ENCODE measurements around the gene MTPN. TPM values are rescaled to one million over a fixed set of nuclear protein-coding genes. Genes with fewer than 3 reads are reported as not detected.

The MTPN gene
- total RNA-seq, 2 donors from 2014 or later, result 104 to 193 TPM

DNA sequence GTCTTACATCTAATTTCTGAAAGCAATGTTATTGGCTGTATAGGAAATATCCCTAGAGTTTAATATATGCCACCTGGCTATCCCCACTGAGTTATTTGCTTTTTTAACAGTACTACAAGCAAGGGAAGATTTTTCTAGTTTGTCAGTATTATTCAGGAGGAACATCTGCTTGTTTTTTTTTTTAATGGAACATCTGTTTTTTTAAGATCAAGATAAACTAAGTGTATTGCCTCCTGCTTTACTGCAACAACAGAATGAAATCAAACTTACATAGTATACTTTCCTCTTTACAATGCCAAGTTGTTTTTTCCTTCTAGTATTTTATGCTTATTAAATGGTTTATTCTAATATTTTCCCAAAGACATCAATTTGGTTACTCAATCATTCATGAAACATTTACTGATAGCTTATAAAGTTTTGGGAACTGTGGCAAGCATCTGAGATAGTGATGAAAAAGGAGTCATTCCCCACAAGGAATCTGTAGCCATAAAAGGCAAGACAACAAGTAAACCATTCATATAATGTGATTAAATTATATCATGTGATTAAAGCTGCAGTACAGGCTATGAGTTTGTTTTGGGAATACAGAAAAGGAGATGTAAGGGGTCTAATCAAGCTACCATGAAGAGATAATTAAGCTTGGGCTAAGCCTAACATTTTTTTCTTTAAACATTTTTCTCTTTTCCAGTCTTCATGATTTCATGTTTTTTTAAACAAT is 17.4 kb downstream of the MTPN start:
- no peak for DNase-seq
- no peak for ATAC-seq
- no peak overlapping the region for H3K4me3 Mint-ChIP-seq
- peaks cover 5% of the 10 kb centered on the region for H3K36me3 Mint-ChIP-seq (ENCODE audit: low read depth)
- H3K27me3 Mint-ChIP-seq, result no peaks in the 10 kb centered on the region
- peak overlapping the region; percentile 34 for H3K27ac Mint-ChIP-seq
- peaks cover 52% of the 10 kb centered on the region for H3K4me1 Mint-ChIP-seq
- no peaks in the 10 kb centered on the region for H3K9me3 ChIP-seq (ENCODE audit: control insufficient read depth, low read length, poor library complexity, severe bottlenecking)

DNA sequence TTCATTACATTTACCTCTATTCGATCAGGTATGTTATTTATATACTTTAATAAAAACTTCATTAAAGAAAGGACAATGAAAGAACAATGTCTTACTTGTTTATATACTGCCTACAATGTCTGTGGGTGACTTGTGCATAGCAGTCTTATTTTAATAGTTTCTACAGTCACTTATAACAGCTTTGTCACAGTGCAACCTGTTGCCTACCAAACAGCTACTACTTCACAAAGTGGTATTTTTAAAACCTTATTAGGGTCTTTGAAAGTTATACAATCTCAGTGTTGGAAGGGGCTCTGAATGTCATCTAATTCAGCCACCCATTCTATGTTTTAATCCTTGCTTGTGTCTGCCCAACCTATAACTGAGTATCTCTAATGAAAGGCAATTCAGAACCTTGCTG is 19.0 kb downstream of the MTPN start:
- no peak overlapping the region for H3K27ac Mint-ChIP-seq
- DNase-seq (no peak), ATAC-seq (no peak)
- H3K36me3 Mint-ChIP-seq (ENCODE audit: low read depth), result peaks cover 5% of the 10 kb centered on the region
- no peaks in the 10 kb centered on the region for H3K27me3 Mint-ChIP-seq
- H3K4me1 Mint-ChIP-seq, result peaks cover 47% of the 10 kb centered on the region
- H3K9me3 ChIP-seq (ENCODE audit: control insufficient read depth, low read length, poor library complexity, severe bottlenecking), result no peaks in the 10 kb centered on the region
- no peak overlapping the region for H3K4me3 Mint-ChIP-seq

DNA sequence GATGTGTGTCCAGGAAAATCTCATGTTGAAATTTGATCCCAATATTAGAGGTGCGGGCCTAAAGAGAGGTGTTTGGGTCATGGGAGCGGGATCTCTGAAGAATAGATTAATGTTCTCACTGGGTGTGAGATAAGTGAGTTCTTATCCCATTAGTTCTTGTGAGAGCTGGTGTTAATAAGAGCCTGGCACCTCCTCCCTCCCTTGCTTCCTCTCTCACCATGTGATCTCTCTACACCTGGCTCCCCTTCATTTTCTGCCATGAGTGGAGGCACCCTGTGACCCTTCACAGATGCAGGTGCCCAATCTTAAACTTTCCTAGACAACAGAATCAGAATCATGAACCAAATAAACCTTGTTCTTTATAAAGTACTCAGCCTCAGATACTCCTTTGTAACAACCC is 19.5 kb downstream of the MTPN start:
- Mint-ChIP-seq H3K4me3 (no peak overlapping the region), H3K36me3 (ENCODE audit: low read depth) (peaks cover 5% of the 10 kb centered on the region), H3K4me1 (peaks cover 47% of the 10 kb centered on the region), H3K27ac (peak overlapping the region; percentile 14), H3K27me3 (no peaks in the 10 kb centered on the region)
- ATAC-seq, result no peak
- no peak for DNase-seq
- H3K9me3 ChIP-seq (ENCODE audit: control insufficient read depth, low read length, poor library complexity, severe bottlenecking), result no peaks in the 10 kb centered on the region

GRCh38 chr7:135956393-135956792 is 20.8 kb downstream of the MTPN start:
- DNase-seq (no peak), ATAC-seq (no peak)
- Mint-ChIP-seq H3K27ac (no peak overlapping the region), H3K4me3 (no peak overlapping the region), H3K4me1 (peaks cover 44% of the 10 kb centered on the region), H3K36me3 (ENCODE audit: low read depth) (peaks cover 5% of the 10 kb centered on the region), H3K27me3 (no peaks in the 10 kb centered on the region)
- H3K9me3 ChIP-seq (ENCODE audit: control insufficient read depth, low read length, poor library complexity, severe bottlenecking), result no peaks in the 10 kb centered on the region

GRCh38 chr7:135950972-135951371 is 26.2 kb downstream of the MTPN start:
- Mint-ChIP-seq H3K27me3 (no peaks in the 10 kb centered on the region), H3K4me3 (no peak overlapping the region), H3K4me1 (peaks cover 42% of the 10 kb centered on the region), H3K36me3 (ENCODE audit: low read depth) (peaks cover 6% of the 10 kb centered on the region), H3K27ac (peak overlapping the region; percentile 83)
- no peaks in the 10 kb centered on the region for H3K9me3 ChIP-seq (ENCODE audit: control insufficient read depth, low read length, poor library complexity, severe bottlenecking)
- ATAC-seq (no peak), DNase-seq (no peak)

GRCh38 chr7:135950429-135950828 is 26.7 kb downstream of the MTPN start:
- no peaks in the 10 kb centered on the region for H3K9me3 ChIP-seq (ENCODE audit: control insufficient read depth, low read length, poor library complexity, severe bottlenecking)
- peak overlapping the region; percentile 83 for H3K27ac Mint-ChIP-seq
- H3K4me3 Mint-ChIP-seq, result no peak overlapping the region
- H3K36me3 Mint-ChIP-seq (ENCODE audit: low read depth), result peaks cover 6% of the 10 kb centered on the region
- ATAC-seq, result no peak
- no peaks in the 10 kb centered on the region for H3K27me3 Mint-ChIP-seq
- DNase-seq, result no peak
- peaks cover 38% of the 10 kb centered on the region for H3K4me1 Mint-ChIP-seq

DNA sequence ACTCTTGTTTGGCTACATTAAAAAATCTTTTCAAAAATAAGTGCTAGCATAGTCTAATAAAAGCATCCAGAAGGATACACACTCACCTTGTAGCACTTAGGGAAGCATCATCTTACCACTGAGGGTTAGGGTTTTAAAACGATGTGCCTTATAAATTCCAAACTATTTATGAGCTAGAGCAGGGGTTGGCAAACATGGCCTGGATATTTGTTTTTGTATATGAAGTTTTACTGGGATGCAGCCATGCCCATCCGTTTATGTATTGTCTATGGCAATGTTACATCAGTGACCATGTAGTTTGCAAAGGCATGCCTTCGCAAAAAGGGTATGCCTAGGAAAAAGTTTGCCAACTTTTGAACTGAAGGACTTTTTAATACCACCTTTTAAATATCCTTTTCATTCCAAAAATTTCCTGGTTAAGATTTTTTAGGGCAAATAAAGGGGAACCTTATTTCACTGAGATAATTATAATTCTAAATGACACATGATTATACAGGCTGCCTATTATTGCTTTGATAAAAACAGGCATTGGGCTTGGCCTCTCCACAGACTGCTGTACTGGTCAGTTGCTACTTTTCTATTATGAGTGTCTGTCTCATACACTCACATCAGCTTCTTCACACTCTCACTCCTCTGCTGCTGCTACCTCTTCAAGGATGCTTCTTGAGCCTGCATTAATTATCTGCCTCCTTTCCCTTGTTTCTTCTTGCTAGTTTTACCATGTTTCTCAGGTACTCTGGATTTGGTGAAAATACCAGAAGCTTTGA is 30.7 kb downstream of the MTPN start:
- H3K9me3 ChIP-seq (ENCODE audit: control insufficient read depth, low read length, poor library complexity, severe bottlenecking), result no peaks in the 10 kb centered on the region
- Mint-ChIP-seq H3K36me3 (ENCODE audit: low read depth) (peaks cover 6% of the 10 kb centered on the region), H3K27me3 (no peaks in the 10 kb centered on the region), H3K4me3 (no peak overlapping the region), H3K27ac (no peak overlapping the region), H3K4me1 (peaks cover 26% of the 10 kb centered on the region)
- ATAC-seq (no peak), DNase-seq (no peak)

GRCh38 chr7:135944753-135945152 is 32.4 kb downstream of the MTPN start:
- H3K36me3 Mint-ChIP-seq (ENCODE audit: low read depth), result peaks cover 6% of the 10 kb centered on the region
- ATAC-seq (no peak), DNase-seq (no peak)
- no peaks in the 10 kb centered on the region for H3K27me3 Mint-ChIP-seq
- H3K4me3 Mint-ChIP-seq, result no peak overlapping the region
- H3K9me3 ChIP-seq (ENCODE audit: control insufficient read depth, low read length, poor library complexity, severe bottlenecking), result no peaks in the 10 kb centered on the region
- peaks cover 23% of the 10 kb centered on the region for H3K4me1 Mint-ChIP-seq
- no peak overlapping the region for H3K27ac Mint-ChIP-seq

GRCh38 chr7:135943134-135943879 is 33.9 kb downstream of the MTPN start:
- Mint-ChIP-seq H3K27ac (no peak overlapping the region), H3K36me3 (ENCODE audit: low read depth) (peaks cover 6% of the 10 kb centered on the region), H3K4me1 (peaks cover 29% of the 10 kb centered on the region), H3K4me3 (no peak overlapping the region), H3K27me3 (no peaks in the 10 kb centered on the region)
- DNase-seq (no peak), ATAC-seq (no peak)
- no peaks in the 10 kb centered on the region for H3K9me3 ChIP-seq (ENCODE audit: control insufficient read depth, low read length, poor library complexity, severe bottlenecking)

GRCh38 chr7:135942614-135943013 is 34.5 kb downstream of the MTPN start:
- no peaks in the 10 kb centered on the region for H3K27me3 Mint-ChIP-seq
- H3K4me1 Mint-ChIP-seq, result peaks cover 33% of the 10 kb centered on the region
- no peak overlapping the region for H3K4me3 Mint-ChIP-seq
- no peaks in the 10 kb centered on the region for H3K9me3 ChIP-seq (ENCODE audit: control insufficient read depth, low read length, poor library complexity, severe bottlenecking)
- ATAC-seq (no peak), DNase-seq (no peak)
- H3K27ac Mint-ChIP-seq, result no peak overlapping the region
- H3K36me3 Mint-ChIP-seq (ENCODE audit: low read depth), result peaks cover 6% of the 10 kb centered on the region

DNA sequence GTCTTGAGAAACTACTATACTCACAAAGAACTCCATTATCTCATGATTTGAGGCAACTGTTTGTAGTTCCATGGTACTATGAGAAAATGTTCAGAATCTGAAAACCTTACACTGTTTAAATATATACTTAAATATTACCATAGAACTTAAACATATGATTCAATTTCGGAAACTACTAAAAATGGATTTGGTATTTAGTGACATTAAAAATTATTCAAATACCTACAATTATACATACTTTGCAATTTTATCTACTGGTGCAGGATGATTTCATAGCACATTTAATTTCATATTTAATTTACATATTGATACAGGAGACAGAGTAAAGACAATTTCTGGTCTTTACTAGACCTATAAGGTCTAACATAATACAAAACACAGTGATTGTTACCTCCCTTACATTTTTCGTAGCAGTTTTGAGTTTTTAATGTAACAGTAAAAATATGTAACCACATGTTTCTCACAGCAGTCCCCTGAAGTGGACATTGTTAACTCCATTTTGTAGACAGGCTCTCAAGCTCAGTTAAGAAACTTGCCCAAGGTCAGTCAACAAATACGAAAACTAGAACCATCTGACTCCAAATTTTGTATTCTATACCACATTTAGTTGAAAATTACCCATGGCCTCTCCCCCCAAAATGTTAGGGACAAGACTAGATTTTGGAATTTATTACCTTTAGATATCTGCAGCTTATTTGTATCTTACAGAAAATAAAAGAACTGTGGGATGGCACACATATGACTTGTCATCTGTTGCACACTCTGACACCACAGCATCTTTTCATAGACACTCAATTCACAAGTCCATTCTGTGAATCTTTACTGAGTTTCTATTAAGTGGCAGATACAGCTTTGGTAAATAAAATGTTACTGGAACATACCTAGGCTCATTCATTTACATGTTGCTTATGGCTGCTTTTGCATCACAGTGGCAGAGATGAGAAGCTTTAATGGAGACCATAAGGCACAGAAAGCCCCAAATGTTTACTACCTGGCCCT is 36.8 kb downstream of the MTPN start:
- no peaks in the 10 kb centered on the region for H3K9me3 ChIP-seq (ENCODE audit: control insufficient read depth, low read length, poor library complexity, severe bottlenecking)
- Mint-ChIP-seq H3K27ac (no peak overlapping the region), H3K4me1 (peaks cover 45% of the 10 kb centered on the region), H3K36me3 (ENCODE audit: low read depth) (no peaks in the 10 kb centered on the region), H3K4me3 (no peak overlapping the region), H3K27me3 (no peaks in the 10 kb centered on the region)
- ATAC-seq, result no peak
- DNase-seq, result no peak

GRCh38 chr7:135939261-135939812 is 37.8 kb downstream of the MTPN start:
- Mint-ChIP-seq H3K27me3 (no peaks in the 10 kb centered on the region), H3K4me3 (peak overlapping the region; percentile 68), H3K36me3 (ENCODE audit: low read depth) (no peaks in the 10 kb centered on the region), H3K27ac (peak overlapping the region; percentile 84), H3K4me1 (peaks cover 54% of the 10 kb centered on the region)
- no peaks in the 10 kb centered on the region for H3K9me3 ChIP-seq (ENCODE audit: control insufficient read depth, low read length, poor library complexity, severe bottlenecking)
- ATAC-seq (peak; percentile 79), DNase-seq (no peak)
